ENCODE measurements around the gene OR2C1. TPM values are rescaled to one million over a fixed set of nuclear protein-coding genes. Genes with fewer than 3 reads are reported as not detected.

OR2C1 gene
- total and polyA plus RNA-seq, 2 donors (not counting 1 experiment from before 2014, with no cell fraction given): 0.17 to 0.31 TPM

- no peaks in the 10 kb centered on the region for H3K4me1 ChIP-seq (ENCODE audit: control insufficient read depth, extremely low read depth, insufficient read depth, low read length)
- H3K27me3 ChIP-seq (ENCODE audit: control insufficient read depth, insufficient read depth, low read length): no peaks in the 10 kb centered on the region
- no peak overlapping the region for H2AFZ ChIP-seq (ENCODE audit: low read length)
- H3K36me3 ChIP-seq (ENCODE audit: control insufficient read depth, insufficient read depth, low read length): no peaks in the 10 kb centered on the region
- no peak overlapping the region for H3K4me3 ChIP-seq (replicated peaks in 1 of 4; ENCODE audit: control extremely low read depth in 1 of 4, insufficient read depth in 1 of 4, low read depth in 3 of 4, low read length in 4 of 4)
- H3K79me2 ChIP-seq (ENCODE audit: control insufficient read depth, insufficient read depth, low read length): no peaks in the 10 kb centered on the region
- H3K4me2 ChIP-seq (ENCODE audit: extremely low read depth, insufficient read depth, low read length): no peak overlapping the region
- H3K9me3 ChIP-seq (ENCODE audit: control insufficient read depth, insufficient read depth, low read depth, low read length): no peaks in the 10 kb centered on the region
- H3K9ac ChIP-seq (ENCODE audit: insufficient read depth, low read length): no peak overlapping the region
- H3K27ac ChIP-seq (ENCODE audit: insufficient read depth, low read length): no peak overlapping the region
- no peak for DNase-seq (ENCODE audit: low read depth in 2 of 2)
- no peaks in the 10 kb centered on the region for H4K20me1 ChIP-seq (ENCODE audit: control insufficient read depth, extremely low read depth, insufficient read depth, low read length)
- TF ChIP-seq CTCF (conservative IDR thresholded peaks at IDR 0.05 in 1 of 2, IDR thresholded peaks at IDR 0.05 in 1 of 2; ENCODE audit: low read depth in 1 of 2, low read length in 2 of 2) (no peak), EZH2 (IDR thresholded peaks at IDR 0.05; ENCODE audit: low read length, missing control alignments) (no peak)
These were observed 8.1 kb upstream of the OR2C1 start for GRCh38 chr16:3347586-3347985.

GRCh38 chr16:3348547-3349167, 7.0 kb upstream of the OR2C1 start:
- no peak for TF ChIP-seq CTCF (conservative IDR thresholded peaks at IDR 0.05 in 1 of 2, IDR thresholded peaks at IDR 0.05 in 1 of 2; ENCODE audit: low read depth in 1 of 2, low read length in 2 of 2)
- TF ChIP-seq EZH2 (IDR thresholded peaks at IDR 0.05; ENCODE audit: low read length, missing control alignments): no peak

GRCh38 chr16:3349175-3349574, 6.5 kb upstream of the OR2C1 start:
- H3K36me3 ChIP-seq (ENCODE audit: control insufficient read depth, insufficient read depth, low read length): no peaks in the 10 kb centered on the region
- TF ChIP-seq EZH2 (IDR thresholded peaks at IDR 0.05; ENCODE audit: low read length, missing control alignments) (no peak), CTCF (conservative IDR thresholded peaks at IDR 0.05 in 1 of 2, IDR thresholded peaks at IDR 0.05 in 1 of 2; ENCODE audit: low read depth in 1 of 2, low read length in 2 of 2) (no peak)
- H3K9ac ChIP-seq (ENCODE audit: insufficient read depth, low read length): no peak overlapping the region
- H2AFZ ChIP-seq (ENCODE audit: low read length): no peak overlapping the region
- no peak overlapping the region for H3K4me3 ChIP-seq (replicated peaks in 1 of 4; ENCODE audit: control extremely low read depth in 1 of 4, insufficient read depth in 1 of 4, low read depth in 3 of 4, low read length in 4 of 4)
- H3K27me3 ChIP-seq (ENCODE audit: control insufficient read depth, insufficient read depth, low read length): no peaks in the 10 kb centered on the region
- no peak for DNase-seq (ENCODE audit: low read depth in 2 of 2)
- no peaks in the 10 kb centered on the region for H3K4me1 ChIP-seq (ENCODE audit: control insufficient read depth, extremely low read depth, insufficient read depth, low read length)
- no peaks in the 10 kb centered on the region for H4K20me1 ChIP-seq (ENCODE audit: control insufficient read depth, extremely low read depth, insufficient read depth, low read length)
- H3K79me2 ChIP-seq (ENCODE audit: control insufficient read depth, insufficient read depth, low read length): no peaks in the 10 kb centered on the region
- H3K27ac ChIP-seq (ENCODE audit: insufficient read depth, low read length): no peak overlapping the region
- H3K4me2 ChIP-seq (ENCODE audit: extremely low read depth, insufficient read depth, low read length): no peak overlapping the region
- H3K9me3 ChIP-seq (ENCODE audit: control insufficient read depth, insufficient read depth, low read depth, low read length): no peaks in the 10 kb centered on the region

More at GRCh38 chr16:3348547-3349167, 7.0 kb upstream of the OR2C1 start:
- H3K4me3 ChIP-seq (replicated peaks in 1 of 4; ENCODE audit: control extremely low read depth in 1 of 4, insufficient read depth in 1 of 4, low read depth in 3 of 4, low read length in 4 of 4): no peak overlapping the region
- no peaks in the 10 kb centered on the region for H3K27me3 ChIP-seq (ENCODE audit: control insufficient read depth, insufficient read depth, low read length)
- no peaks in the 10 kb centered on the region for H3K9me3 ChIP-seq (ENCODE audit: control insufficient read depth, insufficient read depth, low read depth, low read length)
- H3K27ac ChIP-seq (ENCODE audit: insufficient read depth, low read length): no peak overlapping the region
- DNase-seq (ENCODE audit: low read depth in 2 of 2): no peak
- no peaks in the 10 kb centered on the region for H4K20me1 ChIP-seq (ENCODE audit: control insufficient read depth, extremely low read depth, insufficient read depth, low read length)
- H3K4me1 ChIP-seq (ENCODE audit: control insufficient read depth, extremely low read depth, insufficient read depth, low read length): no peaks in the 10 kb centered on the region
- H3K36me3 ChIP-seq (ENCODE audit: control insufficient read depth, insufficient read depth, low read length): no peaks in the 10 kb centered on the region
- H3K9ac ChIP-seq (ENCODE audit: insufficient read depth, low read length): no peak overlapping the region
- no peak overlapping the region for H2AFZ ChIP-seq (ENCODE audit: low read length)
- no peaks in the 10 kb centered on the region for H3K79me2 ChIP-seq (ENCODE audit: control insufficient read depth, insufficient read depth, low read length)
- no peak overlapping the region for H3K4me2 ChIP-seq (ENCODE audit: extremely low read depth, insufficient read depth, low read length)

Data from fibroblast of lung (primary cell).